GM21717 (cell line): ENCODE measurements around the gene CYTH1.
A peak's percentile ranks its signal among the peaks of the same experiment; 100 is the strongest.

Experiments
- ATAC-seq: cut with Tn5 transposase; IDR thresholded peaks from one replicate; pipeline ENCODE4 v1.9.1; 2021; ENCODE audit warnings: mild to moderate bottlenecking, moderate library complexity; ENCODE audit not compliant: unreplicated experiment

CYTH1 gene

GRCh38 chr17:78738698-78739097, 43.4 kb downstream of the CYTH1 start:
- ATAC-seq = no peak

GRCh38 chr17:78738278-78738677, 43.8 kb downstream of the CYTH1 start:
- ATAC-seq = no peak

- no peak for ATAC-seq
Measured at GRCh38 chr17:78737332-78737731, 44.7 kb downstream of the CYTH1 start.

- ATAC-seq = peak; percentile 35
Measured at GRCh38 chr17:78736526-78737079, 45.5 kb downstream of the CYTH1 start.

- ATAC-seq = no peak
Measured at GRCh38 chr17:78735832-78736525, 46.1 kb downstream of the CYTH1 start.

GRCh38 chr17:78734793-78735641, 47.1 kb downstream of the CYTH1 start:
- ATAC-seq = no peak

- no peak for ATAC-seq
Measured at GRCh38 chr17:78732354-78732753, 49.7 kb downstream of the CYTH1 start.

- no peak for ATAC-seq
Measured at GRCh38 chr17:78731904-78732303, 50.2 kb downstream of the CYTH1 start.

- ATAC-seq = no peak
Measured at GRCh38 chr17:78729641-78730040, 52.4 kb downstream of the CYTH1 start.

- ATAC-seq = no peak
Measured at GRCh38 chr17:78728495-78728894, 53.6 kb downstream of the CYTH1 start.

GRCh38 chr17:78727476-78728229, 54.4 kb downstream of the CYTH1 start:
- no peak for ATAC-seq

GRCh38 chr17:78727057-78727456, 55.0 kb downstream of the CYTH1 start:
- no peak for ATAC-seq

- no peak for ATAC-seq
Measured at GRCh38 chr17:78726513-78726912, 55.6 kb downstream of the CYTH1 start.

- no peak for ATAC-seq
Measured at GRCh38 chr17:78725448-78726021, 56.5 kb downstream of the CYTH1 start.

- ATAC-seq = no peak
Measured at GRCh38 chr17:78724999-78725398, 57.1 kb downstream of the CYTH1 start.

- no peak for ATAC-seq
Measured at GRCh38 chr17:78724544-78724943, 57.5 kb downstream of the CYTH1 start.

GRCh38 chr17:78723957-78724356, 58.1 kb downstream of the CYTH1 start:
- ATAC-seq = no peak

GRCh38 chr17:78723001-78723796, 58.9 kb downstream of the CYTH1 start:
- no peak for ATAC-seq

- no peak for ATAC-seq
Measured at GRCh38 chr17:78722246-78722761, 59.8 kb downstream of the CYTH1 start.
